ENCODE results near the gene SPINK9. TPM values are rescaled to one million over a fixed set of nuclear protein-coding genes. Genes with fewer than 3 reads are reported as not detected.

SPINK9 gene
- total RNA-seq, 1 donor from 2014 or later, result not detected

- H3K4me1 Mint-ChIP-seq (ENCODE audit: unreplicated experiment), result peaks cover 6% of the 10 kb centered on the region
- no peaks in the 10 kb centered on the region for H3K36me3 Mint-ChIP-seq
- no peaks in the 10 kb centered on the region for H3K27me3 Mint-ChIP-seq
- DNase-seq (ENCODE audit: extremely low spot score, unreplicated experiment), result no peak
- peaks cover 7% of the 10 kb centered on the region for H3K9me3 Mint-ChIP-seq
- TF ChIP-seq CTCF (conservative IDR thresholded peaks at IDR 0.05), result no peak
- no peak overlapping the region for H3K27ac Mint-ChIP-seq
- H3K4me3 Mint-ChIP-seq, result no peak overlapping the region
These were observed 37.5 kb downstream of the SPINK9 start for GRCh38 chr5:148372893-148373292.

- Mint-ChIP-seq H3K9me3 (no peaks in the 10 kb centered on the region), H3K4me3 (no peak overlapping the region), H3K27me3 (no peaks in the 10 kb centered on the region), H3K4me1 (ENCODE audit: unreplicated experiment) (peaks cover 6% of the 10 kb centered on the region), H3K36me3 (no peaks in the 10 kb centered on the region), H3K27ac (peak overlapping the region; percentile 64)
- no peak for DNase-seq (ENCODE audit: extremely low spot score, unreplicated experiment)
- peak; percentile 83 for TF ChIP-seq CTCF (conservative IDR thresholded peaks at IDR 0.05)
These were observed 39.5 kb downstream of the SPINK9 start for GRCh38 chr5:148374690-148375360.

- Mint-ChIP-seq H3K4me1 (ENCODE audit: unreplicated experiment) (peaks cover 6% of the 10 kb centered on the region), H3K9me3 (no peaks in the 10 kb centered on the region), H3K4me3 (no peak overlapping the region), H3K27ac (no peak overlapping the region), H3K36me3 (no peaks in the 10 kb centered on the region), H3K27me3 (no peaks in the 10 kb centered on the region)
- no peak for TF ChIP-seq CTCF (conservative IDR thresholded peaks at IDR 0.05)
- no peak for DNase-seq (ENCODE audit: extremely low spot score, unreplicated experiment)
These were observed 40.8 kb downstream of the SPINK9 start for GRCh38 chr5:148376198-148376597.

GRCh38 chr5:148378670-148379069 lies 43.3 kb downstream of the SPINK9 start:
- DNase-seq (ENCODE audit: extremely low spot score, unreplicated experiment), result no peak
- TF ChIP-seq CTCF (conservative IDR thresholded peaks at IDR 0.05), result no peak
- peaks cover 3% of the 10 kb centered on the region for H3K36me3 Mint-ChIP-seq
- no peaks in the 10 kb centered on the region for H3K27me3 Mint-ChIP-seq
- no peaks in the 10 kb centered on the region for H3K9me3 Mint-ChIP-seq
- H3K27ac Mint-ChIP-seq, result no peak overlapping the region
- peaks cover 10% of the 10 kb centered on the region for H3K4me1 Mint-ChIP-seq (ENCODE audit: unreplicated experiment)
- H3K4me3 Mint-ChIP-seq, result no peak overlapping the region

- Mint-ChIP-seq H3K4me1 (ENCODE audit: unreplicated experiment) (peaks cover 14% of the 10 kb centered on the region), H3K27ac (no peak overlapping the region), H3K9me3 (no peaks in the 10 kb centered on the region), H3K36me3 (peaks cover 5% of the 10 kb centered on the region), H3K27me3 (no peaks in the 10 kb centered on the region), H3K4me3 (no peak overlapping the region)
- no peak for DNase-seq (ENCODE audit: extremely low spot score, unreplicated experiment)
- no peak for TF ChIP-seq CTCF (conservative IDR thresholded peaks at IDR 0.05)
These were observed 44.0 kb downstream of the SPINK9 start for GRCh38 chr5:148379340-148379739.
